GM12865 (cell line): ENCODE measurements around the gene INSYN2A.

Experiments
- DNase-seq: peaks from one replicate; pipeline ENCODE4 v3.0.0; 2010; ENCODE audit warnings: low read depth
- H3K4me3 ChIP-seq: 2 replicates; pipeline ENCODE4 v1.5.1; 2011; ENCODE audit warnings: mild to moderate bottlenecking, low read depth, low read length, control low read depth
- TF ChIP-seq, protein P1 (sequence below): IDR thresholded peaks from 2 replicates; pipeline ENCODE4 v1.5.1; 2011; ENCODE audit warnings: low read length, control low read depth, low read depth, inconsistent platforms; ENCODE audit not compliant: insufficient read depth; ENCODE audit errors: missing control alignments

Gene INSYN2A

DNA sequence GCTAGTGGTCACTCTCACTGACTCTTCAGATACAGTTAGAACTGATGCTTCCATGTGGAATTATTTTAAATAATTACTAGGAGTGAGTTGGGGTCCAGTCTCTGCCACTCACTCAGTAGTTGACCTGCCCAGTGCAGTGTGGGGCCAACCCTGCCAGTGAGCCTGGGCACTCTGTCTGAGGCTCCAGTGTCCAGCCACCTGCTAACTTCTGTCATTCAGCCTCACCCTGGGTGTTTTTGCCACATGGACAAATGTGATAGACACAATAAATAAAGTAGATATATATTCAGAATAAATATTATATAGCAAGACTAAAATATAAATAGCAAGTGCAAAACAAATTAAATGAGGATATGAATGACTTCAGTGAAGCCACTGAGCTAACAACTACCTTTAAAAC lies 7.2 kb downstream of the INSYN2A start:
- TF ChIP-seq, protein P1, sequence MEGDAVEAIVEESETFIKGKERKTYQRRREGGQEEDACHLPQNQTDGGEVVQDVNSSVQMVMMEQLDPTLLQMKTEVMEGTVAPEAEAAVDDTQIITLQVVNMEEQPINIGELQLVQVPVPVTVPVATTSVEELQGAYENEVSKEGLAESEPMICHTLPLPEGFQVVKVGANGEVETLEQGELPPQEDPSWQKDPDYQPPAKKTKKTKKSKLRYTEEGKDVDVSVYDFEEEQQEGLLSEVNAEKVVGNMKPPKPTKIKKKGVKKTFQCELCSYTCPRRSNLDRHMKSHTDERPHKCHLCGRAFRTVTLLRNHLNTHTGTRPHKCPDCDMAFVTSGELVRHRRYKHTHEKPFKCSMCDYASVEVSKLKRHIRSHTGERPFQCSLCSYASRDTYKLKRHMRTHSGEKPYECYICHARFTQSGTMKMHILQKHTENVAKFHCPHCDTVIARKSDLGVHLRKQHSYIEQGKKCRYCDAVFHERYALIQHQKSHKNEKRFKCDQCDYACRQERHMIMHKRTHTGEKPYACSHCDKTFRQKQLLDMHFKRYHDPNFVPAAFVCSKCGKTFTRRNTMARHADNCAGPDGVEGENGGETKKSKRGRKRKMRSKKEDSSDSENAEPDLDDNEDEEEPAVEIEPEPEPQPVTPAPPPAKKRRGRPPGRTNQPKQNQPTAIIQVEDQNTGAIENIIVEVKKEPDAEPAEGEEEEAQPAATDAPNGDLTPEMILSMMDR = no peak
- DNase-seq = no peak
- no peak overlapping the region for H3K4me3 ChIP-seq

DNA sequence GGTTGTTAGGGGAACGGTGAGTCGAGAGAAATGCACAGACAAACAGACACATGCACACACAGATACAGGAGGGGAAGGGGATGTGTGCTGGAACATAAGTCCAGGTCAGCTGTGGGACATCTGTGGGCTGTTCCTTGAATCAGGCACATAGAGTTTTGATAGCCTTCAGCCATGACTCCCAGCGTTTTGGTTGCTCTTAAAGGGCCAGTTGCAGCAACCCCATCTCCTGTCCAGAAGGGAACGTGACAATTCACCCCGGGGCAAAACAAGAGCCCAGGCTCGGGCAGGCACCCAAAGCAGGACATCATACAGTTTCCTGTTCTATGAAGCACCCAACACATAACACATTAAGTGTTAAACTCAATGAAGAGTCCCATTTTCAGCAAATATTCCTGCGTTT lies 9.6 kb downstream of the INSYN2A start:
- TF ChIP-seq, protein P1 = no peak
- no peak overlapping the region for H3K4me3 ChIP-seq
- DNase-seq = no peak

DNA sequence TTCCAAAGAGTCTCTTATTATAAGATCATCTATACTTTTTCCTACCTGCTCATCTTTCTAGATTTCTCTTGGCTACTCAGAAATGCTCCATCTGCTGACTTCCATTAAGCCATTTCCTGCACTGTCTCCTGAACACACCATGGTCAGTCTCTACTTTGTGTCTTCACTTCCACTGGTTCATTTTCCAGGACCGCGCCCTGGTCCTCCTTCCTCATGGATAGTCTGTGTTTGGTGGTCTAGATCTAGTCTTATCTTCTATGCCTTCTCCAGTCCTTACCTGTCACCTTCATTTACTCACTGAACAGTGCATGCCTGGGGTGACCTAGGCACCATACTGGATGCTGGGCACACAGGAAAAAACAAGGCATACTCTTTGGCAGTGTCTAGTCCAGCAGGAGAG lies 11.8 kb downstream of the INSYN2A start:
- H3K4me3 ChIP-seq = no peak overlapping the region
- DNase-seq = no peak
- TF ChIP-seq, protein P1 = no peak

DNA sequence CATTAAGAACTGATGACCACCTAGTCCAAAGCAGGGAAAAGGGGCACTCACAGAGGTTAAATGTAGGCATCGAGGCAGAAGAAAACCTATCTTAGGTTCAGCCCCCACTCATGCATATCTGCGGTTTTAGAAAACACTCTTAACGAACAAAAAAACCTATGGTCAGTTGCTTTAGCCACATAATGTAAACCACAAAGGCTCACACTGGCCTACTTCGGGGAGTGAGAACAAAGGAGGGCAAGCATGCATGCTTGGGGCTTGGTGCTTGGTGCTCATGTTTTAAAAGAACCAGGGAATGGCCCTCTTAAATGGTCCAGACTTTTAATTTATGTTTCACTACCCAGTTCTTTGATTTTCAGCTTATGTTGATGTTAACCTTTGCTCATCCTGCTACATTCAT lies 14.2 kb downstream of the INSYN2A start:
- H3K4me3 ChIP-seq = no peak overlapping the region
- DNase-seq = no peak
- TF ChIP-seq, protein P1 = no peak

DNA sequence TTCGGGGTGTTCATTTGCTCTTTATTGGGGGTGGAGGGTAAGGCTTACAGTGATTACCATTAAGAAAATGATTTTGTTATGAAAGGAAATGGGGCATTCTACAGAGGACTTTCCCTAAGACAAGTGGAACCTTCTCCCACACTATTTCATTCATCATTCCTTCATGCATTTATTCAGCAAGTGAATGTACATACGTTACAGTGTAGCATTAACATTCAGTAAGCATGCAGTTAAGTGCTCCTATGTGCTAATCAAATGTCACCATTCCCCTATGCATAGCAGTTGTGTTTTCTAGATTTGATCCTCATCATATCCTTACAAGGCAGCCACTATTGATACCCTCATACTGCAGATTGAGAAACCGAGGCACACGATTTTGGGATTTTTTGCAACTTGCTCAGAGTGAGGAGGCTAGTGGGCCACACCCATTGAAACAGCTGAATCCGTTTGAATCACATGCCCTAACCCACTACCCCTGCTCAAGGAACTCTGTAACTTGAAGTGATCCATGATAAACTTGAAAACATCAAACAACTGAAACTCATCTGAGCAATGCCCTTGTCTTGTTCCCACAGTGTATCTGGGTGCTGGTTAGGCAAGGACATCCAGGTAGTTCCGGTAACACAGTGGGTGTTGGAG lies 16.7 kb downstream of the INSYN2A start:
- DNase-seq = no peak
- TF ChIP-seq, protein P1 = no peak
- no peak overlapping the region for H3K4me3 ChIP-seq

DNA sequence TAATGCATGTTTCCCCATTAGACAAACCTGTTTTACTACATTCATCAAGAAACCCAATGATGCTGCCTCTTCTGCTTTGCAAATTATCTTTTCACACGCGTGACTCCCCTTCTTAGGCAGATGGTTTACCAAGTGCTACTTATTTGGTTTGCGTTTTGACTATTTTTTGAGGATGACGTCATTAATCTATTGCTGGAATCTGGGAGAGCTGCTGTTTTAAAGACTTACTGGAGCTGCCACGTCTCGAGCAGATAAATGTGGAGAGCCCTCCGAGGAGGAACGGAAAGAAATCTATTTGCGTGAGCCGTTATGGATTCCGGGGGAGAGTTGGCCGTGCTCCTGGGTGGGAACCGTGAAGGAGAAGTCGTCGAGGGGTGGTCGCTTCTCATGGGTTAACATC lies 19.7 kb downstream of the INSYN2A start:
- H3K4me3 ChIP-seq = no peak overlapping the region
- DNase-seq = no peak
- TF ChIP-seq, protein P1 = no peak
